GM23338 (cell line): ENCODE results near the gene LTB. TPM values are rescaled to one million over a fixed set of nuclear protein-coding genes. Genes with fewer than 3 reads are reported as not detected.

Experiments used
- ATAC-seq: fragments of 200-7000 bp; cut with Tn5 transposase; 3 replicates; pipeline ENCODE4 v1.9.1; 2020
- DNase-seq: peaks from one replicate; pipeline ENCODE4 v3.0.0-alpha.2; 2015; ENCODE audit warnings: low spot score
- H2AFZ ChIP-seq: fragments of 200-600 bp; sonication (generic); 2 replicates; pipeline ENCODE4 v1.8.0; 2016; ENCODE audit warnings: antibody characterized with exemption, mild to moderate bottlenecking, moderate library complexity
- H3F3A ChIP-seq: fragments of 200-600 bp; sonication (generic); replicated peaks from 2 replicates; pipeline ENCODE4 v1.8.0; 2017; ENCODE audit warnings: antibody characterized with exemption, mixed run types, low read depth
- H3K27ac ChIP-seq: fragments of 200-600 bp; sonication (generic); 2 replicates; pipeline ENCODE4 v1.6.1; 2016; ENCODE audit warnings: low read depth
- H3K27me3 ChIP-seq: fragments of 200-600 bp; sonication (generic); 2 replicates; pipeline ENCODE4 v1.8.0; 2016; ENCODE audit warnings: mild to moderate bottlenecking, mixed run types, moderate library complexity; ENCODE audit not compliant: insufficient read depth
- H3K36me3 ChIP-seq: fragments of 200-600 bp; sonication (generic); 2 replicates; pipeline ENCODE4 v1.8.0; 2016; ENCODE audit warnings: mild to moderate bottlenecking; ENCODE audit not compliant: insufficient read depth
- H3K4me1 ChIP-seq: fragments of 200-600 bp; sonication (generic); 2 replicates; pipeline ENCODE4 v1.8.0; 2016; ENCODE audit warnings: mild to moderate bottlenecking, moderate library complexity; ENCODE audit not compliant: insufficient read depth
- H3K4me2 ChIP-seq: fragments of 200-600 bp; sonication (generic); 2 replicates; pipeline ENCODE4 v1.7.1; 2017; ENCODE audit warnings: mixed run types
- H3K4me3 ChIP-seq: fragments of 200-600 bp; sonication (generic); 2 replicates; pipeline ENCODE4 v1.6.1; 2016; ENCODE audit warnings: mixed run types
- H3K79me2 ChIP-seq: fragments of 200-600 bp; sonication (generic); replicated peaks from 2 replicates; pipeline ENCODE4 v1.8.0; 2017; ENCODE audit warnings: mild to moderate bottlenecking; ENCODE audit not compliant: insufficient read depth
- H3K9me2 ChIP-seq: fragments of 200-600 bp; sonication (generic); 2 replicates; pipeline ENCODE4 v1.8.0; 2017; ENCODE audit not compliant: insufficient read depth
- H4K20me1 ChIP-seq: fragments of 200-600 bp; sonication (generic); replicated peaks from 2 replicates; pipeline ENCODE4 v1.8.0; 2017; ENCODE audit warnings: mild to moderate bottlenecking; ENCODE audit not compliant: insufficient read depth
- H3K27ac Mint-ChIP-seq: 2 replicates; pipeline ENCODE4 v1.8.0; 2020; ENCODE audit warnings: inconsistent platforms, mild to moderate bottlenecking, moderate library complexity, mixed read lengths
- H3K27me3 Mint-ChIP-seq: 3 replicates; pipeline ENCODE4 v1.8.0; 2022; ENCODE audit warnings: low read depth, mild to moderate bottlenecking, moderate library complexity, mixed read lengths, inconsistent platforms; ENCODE audit not compliant: insufficient read depth, poor library complexity
- H3K36me3 Mint-ChIP-seq: 3 replicates; pipeline ENCODE4 v1.8.0; 2021; ENCODE audit warnings: low read depth, mild to moderate bottlenecking, inconsistent platforms, moderate library complexity, mixed read lengths
- H3K4me1 Mint-ChIP-seq: 3 replicates; pipeline ENCODE4 v1.8.0; 2020; ENCODE audit warnings: mild to moderate bottlenecking, inconsistent platforms, mixed read lengths
- H3K4me3 Mint-ChIP-seq: 3 replicates; pipeline ENCODE4 v1.8.0; 2021; ENCODE audit warnings: moderate library complexity, mild to moderate bottlenecking, inconsistent platforms, mixed read lengths
- H3K9me3 Mint-ChIP-seq: 3 replicates; pipeline ENCODE4 v1.8.0; 2020; ENCODE audit warnings: moderate library complexity, mild to moderate bottlenecking, inconsistent platforms, mixed read lengths
- CREB1 ChIP-seq: fragments of 250-450 bp; sonication (Bioruptor Pico); IDR thresholded peaks from 2 replicates; pipeline ENCODE4 v1.5.0; 2020; ENCODE audit warnings: low read depth, mild to moderate bottlenecking, moderate library complexity
- CTCF ChIP-seq, 2 experiments: fragments of 200-600 bp in 1 of 2; sonication (generic) in 1 of 2; conservative IDR thresholded peaks; 2 replicates each; pipeline versions ENCODE4 v1.5.1 to v1.6.1; 2016 to 2017; ENCODE audit warnings: antibody characterized with exemption in 2 of 2, low read depth in 2 of 2, mild to moderate bottlenecking in 2 of 2, moderate library complexity in 1 of 2
- ETS1 ChIP-seq: IDR thresholded peaks from 2 replicates; pipeline ENCODE4 v1.6.1; 2016; ENCODE audit warnings: antibody characterized with exemption
- EZH2 ChIP-seq: fragments of 200-600 bp; sonication (generic); IDR thresholded peaks from one replicate; pipeline ENCODE4 v1.8.0; 2017; ENCODE audit warnings: antibody characterized with exemption, mild to moderate bottlenecking, low read depth; ENCODE audit not compliant: unreplicated experiment
- EZH2phosphoT487 ChIP-seq: fragments of 200-600 bp; sonication (generic); IDR thresholded peaks from one replicate; pipeline ENCODE4 v1.8.1; 2018; ENCODE audit warnings: antibody characterized with exemption; ENCODE audit not compliant: unreplicated experiment
- JUNB ChIP-seq: IDR thresholded peaks from one replicate; pipeline ENCODE4 v1.6.1; 2016; ENCODE audit warnings: antibody characterized with exemption; ENCODE audit not compliant: unreplicated experiment
- POLR2AphosphoS5 ChIP-seq: IDR thresholded peaks from 2 replicates; pipeline ENCODE4 v1.6.1; 2016; ENCODE audit warnings: antibody characterized with exemption, low read depth
- REST ChIP-seq: IDR thresholded peaks from one replicate; pipeline ENCODE4 v1.6.1; 2018; ENCODE audit warnings: antibody characterized with exemption; ENCODE audit not compliant: unreplicated experiment
- STAT1 ChIP-seq: IDR thresholded peaks from one replicate; pipeline ENCODE4 v1.6.1; 2016; ENCODE audit warnings: antibody characterized with exemption; ENCODE audit not compliant: unreplicated experiment
- ZNF114 ChIP-seq: fragments of 250-450 bp; sonication (Bioruptor Pico); IDR thresholded peaks from 2 replicates; pipeline ENCODE4 v1.5.0; 2020; ENCODE audit warnings: mild to moderate bottlenecking, moderate library complexity
- ZNF331 ChIP-seq: fragments of 250-450 bp; sonication (Bioruptor Pico); IDR thresholded peaks from 2 replicates; pipeline ENCODE4 v1.5.0; 2020; ENCODE audit warnings: low read depth, mild to moderate bottlenecking, moderate library complexity
- polyA plus RNA-seq: library from polyadenylated mRNA; unstranded; fragments of >200 nt; fragmentation: Nextera tagmentation; extraction: Ambion mirVana; gene quantifications from 2 replicates; pipeline ENCODE4 v1.2.1, GENCODE V29; 2016
- total RNA-seq: library from RNA; depleted of rRNA; stranded (reverse); fragments of >200 nt; shearing (Covaris generic); gene quantifications from 2 replicates; pipeline ENCODE4 v1.2.3, GENCODE V29; 2014

Gene LTB
- total and polyA plus RNA-seq, 2 experiments from 2014 or later = 1.7 TPM; not detected in 1

DNA sequence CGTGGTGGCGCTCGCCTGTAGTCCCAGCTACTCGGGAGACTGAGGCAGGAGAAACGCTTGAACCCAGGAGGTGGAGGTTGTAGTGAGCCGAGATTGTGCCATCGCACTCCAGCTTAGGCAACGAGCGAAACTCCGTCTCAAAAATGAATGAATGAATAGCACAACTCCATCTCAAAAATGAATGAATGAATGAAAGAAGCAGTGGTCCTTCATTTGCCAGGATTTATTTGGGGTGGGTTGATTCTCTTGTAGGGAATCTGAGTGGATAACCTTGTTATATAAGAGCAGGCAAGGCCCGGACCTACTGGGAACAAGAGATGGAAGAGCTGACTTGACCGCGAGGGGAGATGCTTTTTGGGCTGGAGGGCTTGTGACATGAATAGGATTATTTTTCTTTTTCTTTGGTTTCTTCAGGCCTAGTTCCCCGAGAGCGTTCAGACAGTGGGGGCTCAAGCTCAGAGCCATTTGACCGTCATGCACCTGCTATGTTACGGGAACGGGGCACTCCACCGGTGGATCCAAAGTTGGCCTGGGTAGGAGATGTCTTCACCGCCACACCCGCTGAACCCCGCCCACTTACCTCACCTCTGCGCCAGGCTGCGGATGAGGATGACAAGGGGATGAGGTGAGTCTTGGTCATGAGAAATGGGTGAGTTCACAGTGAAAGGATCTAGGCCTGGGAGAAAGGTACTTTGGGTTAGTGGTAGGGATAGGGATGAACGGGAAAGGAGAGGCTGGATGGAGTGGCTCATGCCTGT, 48.1 kb upstream of the LTB start:
- H3K36me3 Mint-ChIP-seq = peaks cover 99% of the 10 kb centered on the region
- DNase-seq = no peak

DNA sequence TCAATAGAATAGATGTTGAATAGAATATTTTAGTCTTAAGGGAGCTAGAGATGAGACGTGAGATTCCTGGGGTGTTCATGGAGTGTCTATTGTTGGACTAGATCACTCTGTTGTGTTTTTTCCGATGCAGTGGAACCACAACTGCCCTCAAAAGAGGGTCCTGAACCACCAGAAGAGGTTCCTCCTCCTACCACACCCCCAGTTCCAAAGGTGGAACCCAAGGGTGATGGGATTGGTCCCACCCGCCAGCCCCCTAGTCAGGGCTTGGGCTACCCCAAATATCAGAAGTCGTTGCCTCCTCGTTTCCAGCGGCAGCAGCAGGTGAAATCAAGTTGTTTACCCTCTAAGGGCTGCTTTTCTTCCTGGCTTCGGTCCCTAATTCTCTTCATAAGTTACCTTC, 46.8 kb upstream of the LTB start:
- peaks cover 49% of the 10 kb centered on the region for H3K79me2 ChIP-seq
- no peak overlapping the region for H3K4me3 Mint-ChIP-seq
- no peak for TF ChIP-seq REST
- no peak for TF ChIP-seq POLR2AphosphoS5
- TF ChIP-seq EZH2phosphoT487 = no peak
- no peak for TF ChIP-seq CTCF (conservative IDR thresholded peaks at IDR 0.05; ENCODE audit: low read depth in 2 of 2)
- TF ChIP-seq ETS1 = no peak
- no peak for TF ChIP-seq ZNF331 (CRISPR knock-in tag)
- no peak for TF ChIP-seq JUNB
- no peak for TF ChIP-seq ZNF114
- no peak for TF ChIP-seq STAT1
- no peak for TF ChIP-seq CREB1 (CRISPR knock-in tag)

More for the DNA sequence above, 48.1 kb upstream of the LTB start:
- Histone ChIP-seq H4K20me1 (peaks cover 49% of the 10 kb centered on the region), H3K27me3 (no peaks in the 10 kb centered on the region), H2AFZ (no peak overlapping the region), H3K36me3 (peaks cover 80% of the 10 kb centered on the region), H3F3A (peaks cover 68% of the 10 kb centered on the region), H3K4me1 (no peaks in the 10 kb centered on the region), H3K27ac (no peak overlapping the region), H3K79me2 (peaks cover 40% of the 10 kb centered on the region), H3K4me3 (no peak overlapping the region), H3K9me2 (no peaks in the 10 kb centered on the region), H3K4me2 (no peak overlapping the region)
- H3K9me3 Mint-ChIP-seq = no peaks in the 10 kb centered on the region; the same call in 2 of the 3 replicates
- no peak overlapping the region; the same call in 2 of the 3 replicates for H3K4me3 Mint-ChIP-seq
- no peaks in the 10 kb centered on the region for H3K4me1 Mint-ChIP-seq
- TF ChIP-seq EZH2 (no peak), POLR2AphosphoS5 (no peak), STAT1 (no peak)
- no peak for ATAC-seq
- peaks cover 11% of the 10 kb centered on the region for H3K27me3 Mint-ChIP-seq
- no peak overlapping the region for H3K27ac Mint-ChIP-seq

More for the DNA sequence above, 46.8 kb upstream of the LTB start:
- H3K27me3 ChIP-seq = no peaks in the 10 kb centered on the region
- H2AFZ ChIP-seq = no peak overlapping the region
- DNase-seq (no peak), ATAC-seq (no peak)
- peaks cover 58% of the 10 kb centered on the region for H3F3A ChIP-seq
- Mint-ChIP-seq H3K36me3 (peaks cover 99% of the 10 kb centered on the region), H3K9me3 (no peaks in the 10 kb centered on the region; the same call in 2 of the 3 replicates), H3K27ac (no peak overlapping the region), H3K4me1 (no peaks in the 10 kb centered on the region), H3K27me3 (peaks cover 13% of the 10 kb centered on the region)
- H4K20me1 ChIP-seq = peaks cover 50% of the 10 kb centered on the region
- no peak overlapping the region for H3K4me3 ChIP-seq
- H3K4me2 ChIP-seq = no peak overlapping the region
- H3K36me3 ChIP-seq = peaks cover 80% of the 10 kb centered on the region
- H3K4me1 ChIP-seq = no peaks in the 10 kb centered on the region
- no peak overlapping the region for H3K27ac ChIP-seq
- H3K9me2 ChIP-seq = no peaks in the 10 kb centered on the region
